Lower leg skin (tissue), 4 donors: Measurements from ENCODE around the gene SLC34A1. TPM values are rescaled to one million over a fixed set of nuclear protein-coding genes. Genes with fewer than 3 reads are reported as not detected.

Experiments used
- DNase-seq, 2 donors: peaks; one replicate each; pipeline ENCODE4 v3.0.0-alpha.2; 2019; ENCODE audit warnings: low spot score in 2 of 2
- H3K4me3 ChIP-seq: fragments of 200-600 bp; sonication (generic); 2 replicates; pipeline ENCODE4 v1.5.1; 2017; ENCODE audit warnings: mild to moderate bottlenecking, low read depth; ENCODE audit not compliant: poor library complexity, severe bottlenecking
- CTCF ChIP-seq, 3 donors: fragments of 450-650 bp; IDR thresholded peaks; one replicate each; pipeline ENCODE4 v1.5.1; 2016; ENCODE audit warnings: antibody characterized with exemption in 3 of 3, mild to moderate bottlenecking in 3 of 3, moderate library complexity in 2 of 3
- POLR2A ChIP-seq, 2 donors: fragments of 450-650 bp; IDR thresholded peaks; one replicate each; pipeline ENCODE4 v1.6.1; 2016 to 2017; ENCODE audit warnings: antibody characterized with exemption in 2 of 2, mild to moderate bottlenecking in 1 of 2, moderate library complexity in 1 of 2
- WGBS, 2 donors: methylation state at CpG; one replicate each; pipeline ENCODE4 v1.1.5; 2018; 5-methylcytosine and 5-hydroxymethylcytosine counted together
- intact Hi-C: fragments of 100-400 bp; cut with DNase I; formaldehyde crosslinking; loops from one replicate; pipeline ENCODE4 v1.15.0; 2023; ENCODE audit warnings: low total_unique reads
- total RNA-seq, 4 donors: library from RNA; depleted of rRNA; stranded (reverse); fragments of >200 nt; gene quantifications; one replicate each; pipeline ENCODE4 v1.1.0, GENCODE V29; 2016

Gene SLC34A1
- total RNA-seq, 4 donors from 2014 or later = 0.12 to 0.39 TPM; not detected in 2

GRCh38 chr5:177380805-177381126, 3.5 kb upstream of the SLC34A1 start:
- intact Hi-C loops = no loop called here
- no peak for DNase-seq
- 80 to 89% methylated on average over 6 of the region's 6 CpGs for WGBS, 2 donors
- H3K4me3 ChIP-seq = no peak overlapping the region
- TF ChIP-seq POLR2A (IDR thresholded peaks at IDR 0.05) = no peak
- no peak for TF ChIP-seq CTCF (IDR thresholded peaks at IDR 0.05)

GRCh38 chr5:177382423-177383029, 1.7 kb upstream of the SLC34A1 start:
- no peak for DNase-seq
- intact Hi-C loops = no loop called here
- WGBS, 2 donors = 18 to 31% methylated on average over 8 to 9 of the region's 11 CpGs
- no peak for TF ChIP-seq POLR2A (IDR thresholded peaks at IDR 0.05)
- no peak for TF ChIP-seq CTCF (IDR thresholded peaks at IDR 0.05)
- H3K4me3 ChIP-seq = no peak overlapping the region

- no peak for DNase-seq
- TF ChIP-seq POLR2A (IDR thresholded peaks at IDR 0.05) (no peak), CTCF (IDR thresholded peaks at IDR 0.05) (no peak)
- WGBS, 2 donors = 78 to 80% methylated on average over 9 of the region's 9 CpGs
- intact Hi-C loops = no loop called here
- H3K4me3 ChIP-seq = no peak overlapping the region
Measured at GRCh38 chr5:177383181-177383580, 1.1 kb upstream of the SLC34A1 start.

GRCh38 chr5:177385720-177386119, 1.5 kb downstream of the SLC34A1 start:
- no peak for DNase-seq
- intact Hi-C loops = no loop called here
- WGBS, 2 donors = 74 to 79% methylated on average over 7 to 11 of the region's 11 CpGs
- TF ChIP-seq CTCF (IDR thresholded peaks at IDR 0.05) (no peak), POLR2A (IDR thresholded peaks at IDR 0.05) (no peak)
- no peak overlapping the region for H3K4me3 ChIP-seq

- 64 to 77% methylated on average over 7 to 8 of the region's 8 CpGs for WGBS, 2 donors
- no peak for TF ChIP-seq POLR2A (IDR thresholded peaks at IDR 0.05)
- no peak for TF ChIP-seq CTCF (IDR thresholded peaks at IDR 0.05)
- intact Hi-C loops = no loop called here
Measured at GRCh38 chr5:177386542-177386941, 2.3 kb downstream of the SLC34A1 start.

GRCh38 chr5:177387405-177387804, 3.2 kb downstream of the SLC34A1 start:
- no peak for DNase-seq
- 89 to 90% methylated on average over 14 of the region's 14 CpGs for WGBS, 2 donors
- TF ChIP-seq CTCF (IDR thresholded peaks at IDR 0.05) (no peak), POLR2A (IDR thresholded peaks at IDR 0.05) (no peak)
- intact Hi-C loops = no loop called here
- H3K4me3 ChIP-seq = no peak overlapping the region

More at GRCh38 chr5:177386542-177386941, 2.3 kb downstream of the SLC34A1 start:
- no peak overlapping the region for H3K4me3 ChIP-seq
- no peak for DNase-seq
